Activated CD8-positive, alpha-beta memory T cell treated with anti-CD3 and anti-CD28 coated beads for 1 hour (primary cell): ENCODE results near the gene NXPH1.

Experiments
- DNase-seq, 2 donors: peaks; one replicate each; pipeline ENCODE4 v3.0.0-alpha.2; 2020; ENCODE audit warnings: low read depth in 1 of 2; ENCODE audit errors: extremely low read depth in 1 of 2

NXPH1 gene

GRCh38 chr7:8800986-8801385 lies 367.6 kb downstream of the NXPH1 start:
- DNase-seq: no peak
